Caco-2 (cell line): ENCODE results near the gene CX3CR1. TPM values are rescaled to one million over a fixed set of nuclear protein-coding genes. Genes with fewer than 3 reads are reported as not detected.

Source experiments
- BruUV-seq: library from RNA; stranded (reverse); fragments of 400-500 nt; replicated peaks from 2 replicates; lab custom pipeline; 2021; lab: Mats Ljungman, UMichigan
- CTCF ChIA-PET: fragments of 300-600 bp; sonication (Branson Sonifier 250); formaldehyde crosslinking; loops from one replicate; lab custom pipeline; 2022; ENCODE audit warnings: antibody characterized with exemption; lab: Charles Lee
- POLR2A ChIA-PET: fragments of 300-600 bp; sonication (Branson Sonifier 250); formaldehyde crosslinking; loops from one replicate; lab custom pipeline; 2022; ENCODE audit warnings: antibody characterized with exemption; lab: Charles Lee
- DNase-seq, 2 experiments: peaks; one replicate each; pipeline versions ENCODE4 v3.0.0 to v3.0.0-alpha.2; 2020 to 2022
- H3K27me3 ChIP-seq: replicated peaks from 2 replicates; pipeline ENCODE4 v1.6.0; 2011; ENCODE audit warnings: low read length; ENCODE audit not compliant: control insufficient read depth, insufficient read depth
- H3K36me3 ChIP-seq: 2 replicates; pipeline ENCODE4 v1.5.1; 2011; ENCODE audit warnings: low read length; ENCODE audit not compliant: control insufficient read depth, insufficient read depth
- H3K4me1 ChIP-seq: fragments of 250-450 bp; sonication (Bioruptor Pico); 2 replicates; pipeline ENCODE4 v1.5.1; 2020; ENCODE audit warnings: mild to moderate bottlenecking
- H3K4me3 ChIP-seq: 2 replicates; pipeline ENCODE4 v1.5.1; 2011; ENCODE audit warnings: low read depth, mild to moderate bottlenecking, control low read depth, low read length
- H3K9me3 ChIP-seq: fragments of 250-450 bp; sonication (Bioruptor Pico); 2 replicates; pipeline ENCODE4 v1.5.1; 2020; ENCODE audit warnings: mild to moderate bottlenecking, moderate library complexity
- H3K27ac Mint-ChIP-seq: one replicate; pipeline ENCODE4 v1.8.0; 2022; ENCODE audit warnings: mixed read lengths; ENCODE audit not compliant: unreplicated experiment
- H3K27me3 Mint-ChIP-seq: one replicate; pipeline ENCODE4 v1.8.0; 2022; ENCODE audit warnings: mixed read lengths; ENCODE audit not compliant: insufficient read depth, unreplicated experiment
- H3K36me3 Mint-ChIP-seq: one replicate; pipeline ENCODE4 v1.8.0; 2022; ENCODE audit warnings: mild to moderate bottlenecking, mixed read lengths; ENCODE audit not compliant: insufficient read depth, unreplicated experiment
- H3K4me1 Mint-ChIP-seq: one replicate; pipeline ENCODE4 v1.8.0; 2022; ENCODE audit warnings: low read depth, mixed read lengths; ENCODE audit not compliant: unreplicated experiment
- H3K4me3 Mint-ChIP-seq: one replicate; pipeline ENCODE4 v1.8.0; 2022; ENCODE audit warnings: mild to moderate bottlenecking, moderate library complexity, mixed read lengths; ENCODE audit not compliant: unreplicated experiment
- H3K9me3 Mint-ChIP-seq: one replicate; pipeline ENCODE4 v1.8.0; 2022; ENCODE audit warnings: mixed read lengths; ENCODE audit not compliant: unreplicated experiment
- CTCF ChIP-seq, 2 experiments: fragments of 200-600 bp in 1 of 2; IDR thresholded peaks; 1 replicate in 1 of 2; 2 replicates in 1 of 2; pipeline versions ENCODE4 v1.5.1 to v1.8.0; 2011 to 2022; ENCODE audit warnings: antibody characterized with exemption in 1 of 2, control low read depth in 1 of 2, inconsistent platforms in 1 of 2, low read depth in 1 of 2, low read length in 1 of 2, mild to moderate bottlenecking in 1 of 2, moderate library complexity in 1 of 2; ENCODE audit not compliant: insufficient read depth in 1 of 2, severe bottlenecking in 1 of 2, unreplicated experiment in 1 of 2
- intact Hi-C: fragments of 100-400 bp; cut with micrococcal nuclease; formaldehyde crosslinking; loops from one replicate; pipeline ENCODE4 v1.10.0; 2022; ENCODE audit not compliant: unreplicated experiment
- total RNA-seq: library from RNA; stranded (reverse); gene quantifications from 2 replicates; pipeline ENCODE4 v1.2.3, GENCODE V29; 2022

The CX3CR1 gene
- total RNA-seq, 1 experiment from 2014 or later = 0.61 TPM

- Histone ChIP-seq H3K27me3 (no peaks in the 10 kb centered on the region), H3K36me3 (no peaks in the 10 kb centered on the region), H3K4me3 (no peak overlapping the region), H3K4me1 (peaks cover 17% of the 10 kb centered on the region), H3K9me3 (peaks cover 21% of the 10 kb centered on the region)
- CTCF ChIA-PET = interaction anchor here (1.0 kb wide), 1 partner anchor 30 kb away, joined by 3 read pairs; no protein-coding TSS in a partner anchor
- BruUV-seq = no TSS peak
- Mint-ChIP-seq H3K27me3 (no peaks in the 10 kb centered on the region), H3K36me3 (peaks cover 23% of the 10 kb centered on the region), H3K27ac (no peak overlapping the region), H3K4me1 (no peaks in the 10 kb centered on the region), H3K9me3 (peaks cover 41% of the 10 kb centered on the region), H3K4me3 (no peak overlapping the region)
- intact Hi-C loops = loop anchor here (5.0 kb wide), 1 partner anchor 64 kb away; the partner anchor contains the start of gene SLC25A38
- no peak for TF ChIP-seq CTCF (IDR thresholded peaks at IDR 0.05; ENCODE audit: insufficient read depth in 1 of 2, low read depth in 1 of 2, low read length in 1 of 2, severe bottlenecking in 1 of 2, unreplicated experiment in 1 of 2)
- POLR2A ChIA-PET = no interaction called here
- no peak for DNase-seq
These were observed 38.5 kb upstream of the CX3CR1 start for GRCh38 chr3:39318301-39318700.

- peak; percentile 74 for DNase-seq
- intact Hi-C loops = loop anchor here (1.0 to 5.0 kb wide), 3 partner anchors 25 to 65 kb away; partner anchors contain the start of gene SLC25A38
- Histone ChIP-seq H3K27me3 (no peaks in the 10 kb centered on the region), H3K9me3 (peaks cover 21% of the 10 kb centered on the region), H3K4me3 (no peak overlapping the region), H3K36me3 (no peaks in the 10 kb centered on the region), H3K4me1 (peaks cover 17% of the 10 kb centered on the region)
- Mint-ChIP-seq H3K4me1 (no peaks in the 10 kb centered on the region), H3K36me3 (peaks cover 25% of the 10 kb centered on the region), H3K4me3 (peak overlapping the region; percentile 23), H3K9me3 (peaks cover 42% of the 10 kb centered on the region), H3K27ac (peak overlapping the region; percentile 83), H3K27me3 (no peaks in the 10 kb centered on the region)
- ChIA-PET CTCF (interaction anchor here (1.0 kb wide), 1 partner anchor 29 kb away, joined by 3 read pairs; no protein-coding TSS in a partner anchor), POLR2A (no interaction called here)
- no TSS peak for BruUV-seq
- no peak for TF ChIP-seq CTCF (IDR thresholded peaks at IDR 0.05; ENCODE audit: insufficient read depth in 1 of 2, low read depth in 1 of 2, low read length in 1 of 2, severe bottlenecking in 1 of 2, unreplicated experiment in 1 of 2)
These were observed 37.8 kb upstream of the CX3CR1 start for GRCh38 chr3:39317571-39318169.

- Mint-ChIP-seq H3K36me3 (peaks cover 25% of the 10 kb centered on the region), H3K4me1 (no peaks in the 10 kb centered on the region), H3K27me3 (no peaks in the 10 kb centered on the region), H3K4me3 (no peak overlapping the region), H3K27ac (no peak overlapping the region), H3K9me3 (peaks cover 42% of the 10 kb centered on the region)
- POLR2A ChIA-PET = no interaction called here
- intact Hi-C loops = loop anchor here (5.0 kb wide), 1 partner anchor 67 kb away; the partner anchor contains the start of gene SLC25A38
- CTCF ChIA-PET = no interaction called here
- Histone ChIP-seq H3K27me3 (no peaks in the 10 kb centered on the region), H3K36me3 (no peaks in the 10 kb centered on the region), H3K4me1 (peaks cover 17% of the 10 kb centered on the region), H3K9me3 (peaks cover 21% of the 10 kb centered on the region), H3K4me3 (no peak overlapping the region)
- TF ChIP-seq CTCF (IDR thresholded peaks at IDR 0.05; ENCODE audit: insufficient read depth in 1 of 2, low read depth in 1 of 2, low read length in 1 of 2, severe bottlenecking in 1 of 2, unreplicated experiment in 1 of 2) = no peak
- DNase-seq = no peak
- BruUV-seq = no TSS peak
These were observed 35.6 kb upstream of the CX3CR1 start for GRCh38 chr3:39315420-39315819.
